ENCODE data around the gene SFRP2.

SFRP2 gene

GRCh38 chr4:153765894-153766293, 23.0 kb downstream of the SFRP2 start:
- peak; percentile 80 for DNase-seq

- no peak for DNase-seq
These were observed 24.1 kb downstream of the SFRP2 start for GRCh38 chr4:153764601-153765368.

GRCh38 chr4:153763404-153763803, 25.5 kb downstream of the SFRP2 start:
- DNase-seq, result no peak

DNA sequence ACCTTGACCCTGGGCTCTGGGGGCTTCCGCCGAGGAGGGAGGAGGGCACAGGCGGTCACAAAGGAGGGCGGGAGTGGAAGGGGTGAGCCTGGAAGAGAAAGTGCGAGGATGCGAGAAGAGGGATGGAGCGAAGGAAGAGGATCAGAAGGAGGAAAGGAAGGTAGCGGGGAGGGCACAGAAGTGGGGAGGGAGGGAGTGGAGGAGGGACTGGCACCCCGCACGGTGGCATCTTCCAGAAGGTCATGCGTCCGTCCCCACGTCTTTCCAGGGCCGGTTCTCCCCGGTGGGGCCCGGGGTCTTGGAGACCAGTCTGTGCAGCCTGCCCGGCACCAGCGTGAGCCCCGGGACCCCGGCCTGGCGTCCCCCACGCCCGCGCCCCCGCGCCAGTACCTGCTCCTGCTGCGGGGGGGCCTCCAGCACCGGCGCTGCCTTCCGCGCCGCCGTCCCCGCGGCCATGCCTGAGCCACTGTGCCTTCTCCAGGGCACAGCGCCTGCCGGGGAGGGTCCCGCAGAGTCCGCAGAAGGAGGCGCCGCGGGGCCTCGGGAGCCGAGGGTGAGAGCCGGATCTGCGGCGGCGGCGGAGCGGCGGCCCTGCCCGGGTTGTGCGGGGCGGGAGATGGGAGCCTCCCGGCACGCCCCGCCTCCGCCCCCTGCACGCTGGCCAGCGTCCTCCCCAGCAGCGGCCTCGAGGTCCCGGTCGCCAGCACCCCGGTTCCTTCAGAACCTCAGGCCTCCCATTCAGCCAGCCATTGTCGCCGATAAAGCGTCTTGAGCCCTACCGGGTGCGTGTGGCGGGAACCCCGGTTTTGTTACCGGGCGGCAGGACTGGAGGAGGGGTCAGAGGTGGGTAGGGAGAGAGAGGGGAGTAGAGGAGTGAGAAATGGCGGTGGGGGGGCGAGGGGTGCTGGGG, 29.2 kb downstream of the SFRP2 start, which contains the start of gene RNF175:
Gene RNF175, minus strand, starts transcription at position 618 of the 910 bp plus-strand sequence. Its CDS starts 162 bp downstream, at position 456.
- DNase-seq, result no peak

- DNase-seq, result no peak
These were observed 30.0 kb downstream of the SFRP2 start for GRCh38 chr4:153758688-153759406.

GRCh38 chr4:153758136-153758535, 30.7 kb downstream of the SFRP2 start:
- no peak for DNase-seq

DNA sequence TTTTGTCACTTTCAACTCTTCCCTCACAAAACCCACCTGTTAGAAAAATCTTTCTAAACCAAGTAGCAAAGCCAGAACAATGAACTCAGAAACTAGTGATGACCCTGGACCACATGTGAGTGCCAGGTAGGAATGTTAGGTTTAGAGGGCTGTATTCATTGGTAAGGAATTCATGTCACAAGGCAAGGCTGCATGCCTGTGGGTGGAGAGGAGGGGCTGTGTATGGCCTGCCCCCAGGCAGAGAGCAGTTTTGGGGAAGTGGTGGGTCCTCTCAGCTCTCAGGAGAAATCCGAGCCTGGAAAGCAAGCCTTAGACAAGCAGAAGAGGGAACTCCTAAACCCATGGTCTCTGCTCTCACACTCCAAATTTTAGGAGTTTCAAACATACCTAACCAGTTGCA, 31.5 kb downstream of the SFRP2 start:
- DNase-seq, result no peak

GRCh38 chr4:153755186-153755585, 33.7 kb downstream of the SFRP2 start:
- DNase-seq, result no peak

GRCh38 chr4:153750197-153750817, 38.6 kb downstream of the SFRP2 start:
- DNase-seq, result peak; percentile 0

DNA sequence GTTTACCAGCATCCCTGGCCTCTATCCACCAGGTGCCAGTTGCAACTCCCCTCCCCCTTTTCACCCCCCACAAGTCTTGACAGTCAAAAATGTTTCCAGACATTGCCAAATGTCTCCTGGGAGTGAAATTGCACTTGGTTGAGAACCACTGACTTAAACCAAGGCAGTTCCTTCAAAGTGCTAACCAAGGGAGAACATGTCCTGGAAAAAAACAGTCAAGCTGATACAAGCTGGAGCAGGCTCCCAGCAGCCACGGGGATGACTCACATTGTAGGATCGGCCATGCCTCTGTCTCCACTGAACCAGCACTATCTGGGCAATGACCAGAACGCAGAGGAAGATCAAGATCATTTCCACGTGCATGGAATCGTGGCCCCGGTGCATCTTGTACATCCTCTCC, 40.5 kb downstream of the SFRP2 start:
- no peak for DNase-seq

- no peak for DNase-seq
These were observed 41.4 kb downstream of the SFRP2 start for GRCh38 chr4:153747406-153747955.

- no peak for DNase-seq
These were observed 43.2 kb downstream of the SFRP2 start for GRCh38 chr4:153745651-153746050.

GRCh38 chr4:153741541-153741940, 47.3 kb downstream of the SFRP2 start:
- DNase-seq, result no peak

- DNase-seq, result no peak
These were observed 52.9 kb downstream of the SFRP2 start for GRCh38 chr4:153735906-153736461.

DNA sequence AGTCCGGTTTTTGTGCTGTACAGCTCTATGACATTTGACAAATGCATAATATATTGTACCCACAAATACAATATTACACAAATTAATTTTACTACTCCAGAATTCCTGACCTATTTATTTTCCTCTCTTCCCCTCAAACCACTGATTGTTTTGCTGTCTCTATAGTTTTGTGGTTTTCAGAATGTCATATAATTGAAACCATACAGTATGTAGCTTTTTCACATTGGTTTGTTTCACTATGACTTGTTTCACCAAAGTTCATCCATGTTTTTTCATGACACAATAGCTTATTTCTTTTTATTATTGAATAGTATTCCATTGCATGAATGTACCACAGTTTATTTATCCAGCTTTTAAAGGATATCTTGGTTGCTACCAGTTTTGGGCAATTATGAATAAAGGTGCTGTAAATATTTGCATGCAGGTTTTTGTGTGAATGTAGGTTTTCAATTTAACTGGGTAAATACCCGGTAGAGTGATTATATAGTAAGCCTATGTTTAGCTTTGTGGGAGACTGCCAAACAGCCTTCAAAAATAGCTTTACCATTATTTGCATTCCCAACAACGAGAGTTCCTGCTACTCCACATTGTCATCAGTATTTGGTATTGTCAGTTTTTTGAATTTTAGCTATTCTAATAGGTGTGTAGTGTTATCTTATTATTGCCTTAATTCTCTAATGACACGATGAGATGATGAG, 55.0 kb downstream of the SFRP2 start:
- no peak for DNase-seq

- no peak for DNase-seq
These were observed 57.6 kb downstream of the SFRP2 start for GRCh38 chr4:153731239-153731638.

All from NCI-H2029 treated with DMSO at 0.1 percent for 48 hours (cell line).